Vein endothelial cell (primary cell): ENCODE measurements around the gene MUC2. TPM values are rescaled to one million over a fixed set of nuclear protein-coding genes. Genes with fewer than 3 reads are reported as not detected.

ENCODE experiments used
- total RNA-seq: library from RNA; depleted of rRNA; stranded (reverse); fragments of >200 nt; gene quantifications from 2 replicates; pipeline ENCODE4 v1.2.3, GENCODE V29; 2012

The MUC2 gene
- total RNA-seq: not detected in 2 replicates

DNA sequence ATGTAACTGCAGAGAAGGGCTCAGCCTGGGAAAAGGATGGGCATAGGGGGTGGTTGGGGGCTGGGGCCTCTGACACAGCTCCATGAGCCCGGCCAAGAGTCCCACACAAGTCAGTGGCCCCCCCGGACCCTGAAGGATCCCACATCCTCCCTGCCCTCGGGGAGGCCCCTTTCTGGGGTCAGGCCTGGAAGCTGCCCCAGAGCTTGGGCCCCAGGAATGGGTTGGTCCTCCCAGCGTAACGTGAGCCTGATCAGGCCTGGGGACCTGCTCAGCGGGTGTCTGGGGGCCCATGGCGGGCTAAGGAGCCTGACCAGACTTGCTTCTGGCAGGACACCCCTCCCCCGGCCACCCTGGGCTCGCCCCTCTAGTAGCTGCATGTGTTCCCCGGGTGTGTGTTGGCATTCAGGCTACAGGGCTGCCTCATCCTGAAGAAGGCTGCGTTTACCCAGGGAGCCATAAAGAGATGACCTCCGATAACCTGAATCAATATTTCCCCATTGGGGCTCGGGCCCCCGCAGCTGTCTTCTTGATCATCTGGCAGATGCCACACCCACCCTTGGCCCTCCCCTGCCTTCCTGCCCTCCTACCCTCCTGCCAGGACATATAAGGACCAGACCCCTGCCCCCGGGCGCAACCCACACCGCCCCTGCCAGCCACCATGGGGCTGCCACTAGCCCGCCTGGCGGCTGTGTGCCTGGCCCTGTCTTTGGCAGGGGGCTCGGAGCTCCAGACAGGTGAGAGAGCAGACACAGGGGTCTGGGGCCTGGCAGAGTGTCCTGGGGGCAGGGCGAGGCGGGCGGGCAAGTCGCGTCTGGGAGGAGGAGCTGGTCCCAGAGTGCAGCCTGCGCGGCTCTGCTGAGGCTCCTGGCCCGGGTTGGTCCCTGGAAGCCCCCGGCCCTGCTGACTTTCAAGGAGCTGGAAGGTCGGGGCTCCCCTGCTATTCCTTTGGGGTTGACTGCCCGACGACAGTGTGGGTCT is at the start of gene MUC2:
Gene MUC2, plus strand, starts transcription at position 631 of the 978 bp plus-strand sequence.

GRCh38 chr11:1036303-1036923 is 38.3 kb upstream of the MUC2 start, which contains the start of gene MUC6:
MUC6 (minus strand) TSS chr11:1036718; CDS start chr11:1036655, 63 bp downstream.

Other genes with a start within 250 kb of the MUC2 start
- 9.2 and 12.7 TPM in 2 replicates for gene CRACR2B, start 247.0 kb upstream of the MUC2 start, total RNA-seq
- 453 and 470 TPM in 2 replicates for gene CD151, start 241.9 kb upstream of the MUC2 start, total RNA-seq
- gene POLR2L, start 232.3 kb upstream of the MUC2 start, total RNA-seq: 77.9 and 79.4 TPM in 2 replicates
- gene TSPAN4, start 232.0 kb upstream of the MUC2 start, total RNA-seq: 108 and 137 TPM in 2 replicates
- 34.8 and 45.4 TPM in 2 replicates for gene CHID1, start 164.1 kb upstream of the MUC2 start, total RNA-seq
- gene AP2A2, start 149.0 kb upstream of the MUC2 start, total RNA-seq: 94.0 and 104 TPM in 2 replicates
- gene MUC6, start 38.2 kb upstream of the MUC2 start, total RNA-seq: not detected in 2 replicates
- not detected in 2 replicates for gene MUC5AC, start 83.1 kb downstream of the MUC2 start, total RNA-seq
- not detected in 2 replicates for gene MUC5B, start 148.2 kb downstream of the MUC2 start, total RNA-seq
- 34.8 and 38.5 TPM in 2 replicates for gene TOLLIP, start 234.8 kb downstream of the MUC2 start, total RNA-seq